ENCODE data around the gene RNF121.
A peak's percentile ranks its signal among the peaks of the same experiment; 100 is the strongest.
"Not testable (repeated sequence)": the region's sequence is repeated elsewhere in the genome, so short reads cannot be mapped to it uniquely, and the experiment has no call there.

Gene RNF121

DNA sequence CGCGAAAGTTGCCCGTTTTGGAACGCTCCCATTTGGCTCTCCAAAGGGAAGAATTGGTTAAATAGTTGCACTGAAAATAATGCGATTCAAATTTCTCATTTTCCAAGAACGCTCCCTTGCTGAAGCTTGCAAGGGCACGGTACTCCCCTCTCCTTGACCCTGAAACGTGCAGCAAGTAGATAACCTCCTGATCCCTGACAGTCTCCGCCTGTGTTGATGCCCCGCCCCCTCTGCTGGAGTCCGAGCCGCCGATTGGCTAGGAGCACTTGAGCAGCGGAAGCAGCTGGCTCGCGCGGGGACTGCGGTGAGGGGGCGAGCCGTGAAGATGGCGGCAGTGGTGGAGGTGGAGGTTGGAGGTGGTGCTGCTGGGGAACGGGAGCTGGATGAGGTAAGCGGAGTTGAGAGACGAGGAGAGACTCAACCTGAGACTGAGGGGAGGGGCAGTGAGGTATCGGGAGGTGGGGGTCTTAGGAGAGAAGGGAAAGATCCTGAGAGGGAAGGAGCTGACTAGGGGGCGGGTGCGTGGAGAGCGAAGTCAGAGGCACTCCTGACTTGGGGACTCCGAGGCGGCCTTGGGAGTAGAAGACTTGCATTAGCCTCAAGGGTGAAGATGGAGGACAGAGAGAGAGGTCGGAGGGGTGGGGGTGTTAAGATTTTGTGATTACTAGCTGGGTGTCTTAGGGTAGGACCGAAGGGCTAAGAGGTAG, at the start of gene RNF121:
RNF121 (plus strand) TSS at position 310 of the 707 bp plus-strand sequence; CDS start at position 326, 16 bp downstream.
- peak; percentile 96 for DNase-seq (ENCODE audit: low spot score)

GRCh38 chr11:71885806-71886205, 43.0 kb upstream of the RNF121 start:
- not testable (repeated sequence) for DNase-seq (ENCODE audit: low spot score)

GRCh38 chr11:71888335-71889010, 40.4 kb upstream of the RNF121 start:
- DNase-seq (ENCODE audit: low spot score) = not testable (repeated sequence)

GRCh38 chr11:71889181-71889872, 39.5 kb upstream of the RNF121 start:
- not testable (repeated sequence) for DNase-seq (ENCODE audit: low spot score)

DNA sequence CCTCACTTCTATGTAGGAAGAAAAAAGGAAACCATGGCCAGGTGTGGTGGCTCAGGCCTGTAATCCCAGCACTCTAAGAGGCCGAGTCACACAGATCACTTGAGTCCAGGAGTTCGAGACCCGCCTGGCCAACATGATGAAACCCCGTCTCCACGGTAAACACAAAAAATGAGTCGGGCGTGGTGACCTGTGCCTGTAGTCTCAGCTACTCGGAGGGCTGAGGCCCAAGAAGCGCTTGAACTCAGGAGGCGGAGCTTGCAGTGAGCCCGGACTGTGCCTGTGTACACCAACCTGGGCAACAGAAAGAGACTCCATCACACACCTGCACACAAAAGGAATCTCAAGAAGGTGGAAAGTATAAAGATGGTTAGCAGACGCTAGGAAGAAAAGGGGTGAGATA, 32.9 kb upstream of the RNF121 start:
- no peak for DNase-seq (ENCODE audit: low spot score)

- DNase-seq (ENCODE audit: low spot score) = not testable (repeated sequence)
These were observed 27.7 kb upstream of the RNF121 start for GRCh38 chr11:71901137-71901536.

- no peak for DNase-seq (ENCODE audit: low spot score)
These were observed 20.6 kb upstream of the RNF121 start for GRCh38 chr11:71908218-71908617.

DNA sequence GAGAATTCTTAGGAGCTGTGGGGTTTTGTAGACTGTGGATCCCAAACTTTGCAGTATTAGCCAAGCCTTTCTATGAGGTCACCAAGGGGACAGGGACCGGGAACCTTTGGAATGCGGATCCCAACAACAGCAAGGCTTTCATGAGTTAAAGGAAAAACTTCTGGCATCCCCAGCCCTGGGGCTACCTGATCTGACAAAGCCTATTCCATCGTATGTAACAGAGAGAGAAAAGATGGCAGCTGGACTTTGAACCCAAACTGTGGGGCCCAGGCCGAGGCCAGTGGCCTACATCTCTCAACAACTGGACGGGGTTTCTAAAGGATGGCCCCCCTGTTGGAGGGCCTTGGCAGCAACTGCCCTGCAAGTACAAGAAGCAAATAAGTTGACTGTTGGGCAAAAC, 18.1 kb upstream of the RNF121 start:
- not testable (repeated sequence) for DNase-seq (ENCODE audit: low spot score)

GRCh38 chr11:71911321-71911985, 17.4 kb upstream of the RNF121 start:
- DNase-seq (ENCODE audit: low spot score) = not testable (repeated sequence)

- not testable (repeated sequence) for DNase-seq (ENCODE audit: low spot score)
These were observed 16.9 kb upstream of the RNF121 start for GRCh38 chr11:71911986-71912340.

- no peak for DNase-seq (ENCODE audit: low spot score)
These were observed 14.9 kb upstream of the RNF121 start for GRCh38 chr11:71913756-71914526.

GRCh38 chr11:71914617-71915189, 14.1 kb upstream of the RNF121 start:
- no peak for DNase-seq (ENCODE audit: low spot score)

GRCh38 chr11:71917646-71918140, 11.2 kb upstream of the RNF121 start:
- no peak for DNase-seq (ENCODE audit: low spot score)

DNA sequence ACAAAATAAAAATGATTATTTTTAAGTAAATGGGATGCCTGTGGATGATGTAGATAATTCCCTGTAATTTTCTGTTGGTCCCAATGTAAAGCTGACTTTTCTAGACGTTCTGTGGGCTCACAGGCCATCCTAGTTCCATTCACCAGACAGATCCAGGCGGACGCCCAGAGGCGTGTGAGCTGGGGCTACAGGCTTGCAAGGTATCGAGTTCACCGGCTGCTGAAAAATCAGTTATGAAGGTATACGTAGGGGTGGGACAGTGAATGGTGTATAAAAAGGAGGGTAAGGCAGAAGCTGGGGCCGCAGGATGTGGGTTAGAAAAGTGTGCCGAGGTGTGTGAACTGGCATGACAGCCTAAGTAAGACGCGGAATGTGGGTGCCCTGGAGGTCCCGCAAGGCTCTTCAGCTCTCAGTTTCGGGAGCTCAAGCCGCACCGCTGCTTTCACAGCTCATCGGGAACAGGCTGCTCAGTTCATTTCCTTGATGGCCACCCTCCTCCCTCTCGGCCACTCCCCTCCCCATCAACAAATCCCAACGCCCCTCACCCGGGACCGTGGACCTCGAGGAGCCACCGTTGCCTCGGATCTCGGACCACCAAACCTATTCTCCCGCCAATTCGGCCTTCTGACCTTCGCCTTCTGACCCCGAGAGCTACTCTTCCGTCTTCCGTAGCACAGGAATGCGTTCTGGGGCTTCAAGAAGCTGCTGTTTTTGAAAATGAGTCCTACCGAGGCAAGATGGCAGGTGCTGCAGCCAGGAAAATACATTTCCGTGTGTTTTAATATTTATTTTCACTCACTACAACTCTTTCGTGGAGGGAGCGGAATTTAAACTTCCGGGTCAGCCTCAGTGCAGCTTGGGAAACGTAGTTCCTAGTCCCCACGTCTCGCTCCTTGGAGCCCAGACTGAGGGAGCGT, 768 bp upstream of the RNF121 start, which contains the start of gene XNDC1N:
XNDC1N (minus strand) TSS at position 775 of the 917 bp plus-strand sequence. CDS start 5,241 bp downstream, outside the sequence.
- peak; percentile 88 for DNase-seq (ENCODE audit: low spot score)

DNA sequence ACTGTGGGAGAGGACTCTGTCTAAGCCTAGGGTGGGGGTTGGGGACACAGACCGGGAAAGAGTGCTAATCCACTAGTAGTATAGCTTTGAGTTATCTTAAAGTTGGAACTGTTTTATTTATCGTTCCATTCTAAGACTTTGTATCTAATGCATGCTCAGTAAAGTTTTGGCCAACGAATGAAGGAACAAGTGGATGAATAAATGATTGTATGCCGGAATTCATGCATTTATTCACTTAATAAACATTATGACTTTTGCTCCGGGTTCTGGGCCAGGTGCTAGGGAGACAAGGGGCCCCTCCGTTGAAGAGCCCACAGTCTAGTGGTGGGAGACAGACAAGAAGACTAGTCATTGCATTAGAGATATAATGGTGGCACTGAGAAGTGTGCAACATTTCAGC, 645 bp downstream of the RNF121 start:
- DNase-seq (ENCODE audit: low spot score) = no peak

DNA sequence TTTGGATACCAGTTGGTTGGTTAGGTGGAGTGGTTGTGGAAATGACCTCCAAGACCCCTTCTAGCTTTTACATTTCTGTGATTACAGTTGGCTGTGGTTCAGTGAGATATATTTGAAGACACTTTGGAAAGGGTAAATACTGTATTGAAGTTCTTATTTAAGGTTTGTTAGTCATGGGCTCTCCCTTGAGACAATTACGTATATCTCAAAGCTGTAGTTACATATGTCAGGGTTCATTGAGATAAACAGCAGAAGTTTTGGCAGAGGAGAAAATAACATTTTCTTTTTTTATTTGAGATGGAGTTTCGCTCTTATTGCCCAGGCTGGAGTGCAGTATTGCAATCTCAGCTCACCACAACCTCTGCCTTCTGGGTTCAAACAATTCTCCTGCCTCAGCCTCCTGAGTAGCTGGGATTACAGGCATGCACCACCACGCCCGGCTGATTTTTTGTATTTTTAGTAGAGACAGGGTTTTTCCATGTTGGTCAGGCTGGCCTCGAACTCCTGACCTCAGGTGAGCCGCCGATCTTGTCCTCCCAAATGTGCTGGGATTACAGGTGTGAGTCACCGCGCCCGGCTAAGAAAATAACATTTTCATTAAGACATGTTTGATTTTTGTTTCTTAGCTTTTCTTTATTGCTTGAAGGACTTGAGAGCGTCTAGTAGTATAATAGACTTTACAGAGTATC, 1.9 kb downstream of the RNF121 start:
- DNase-seq (ENCODE audit: low spot score) = no peak

- no peak for DNase-seq (ENCODE audit: low spot score)
These were observed 2.4 kb downstream of the RNF121 start for GRCh38 chr11:71931245-71931602.

DNA sequence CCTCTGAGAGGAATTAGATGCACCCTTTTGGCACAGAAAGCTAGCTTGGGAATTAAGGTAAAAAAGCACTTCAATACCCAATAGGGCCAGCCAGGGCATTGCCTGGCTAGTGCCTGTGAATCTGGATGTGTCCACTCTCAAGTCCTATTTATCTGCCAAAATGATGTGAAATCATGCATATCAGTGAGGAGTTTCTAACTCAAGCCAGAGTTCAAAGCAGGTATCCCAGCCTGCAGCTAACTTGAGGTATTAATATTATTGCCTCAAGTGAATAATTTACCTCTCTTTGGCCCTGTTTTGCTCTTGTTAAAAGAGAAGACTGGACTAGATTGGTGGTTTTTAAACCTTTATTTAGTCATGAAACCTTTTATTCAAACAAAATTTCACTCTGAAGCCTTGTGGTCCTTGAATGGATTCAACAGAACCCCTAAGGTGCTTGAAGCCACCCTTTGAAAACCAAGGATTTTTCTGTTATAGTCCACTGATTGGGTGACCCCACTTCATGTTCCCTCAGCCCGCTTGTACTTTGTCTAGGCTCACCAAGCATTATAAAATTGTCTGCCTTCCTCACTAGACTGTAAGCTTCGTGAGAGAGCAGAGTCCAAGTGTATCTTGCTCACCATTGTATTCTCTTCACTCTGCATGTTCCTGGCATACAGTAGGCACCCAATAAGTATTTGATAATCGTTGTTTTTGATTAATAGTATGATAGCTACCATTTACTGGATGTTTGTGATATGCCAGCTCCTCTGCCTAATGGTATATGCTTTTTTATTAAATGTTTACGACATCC, 4.5 kb downstream of the RNF121 start:
- DNase-seq (ENCODE audit: low spot score) = no peak

DNA sequence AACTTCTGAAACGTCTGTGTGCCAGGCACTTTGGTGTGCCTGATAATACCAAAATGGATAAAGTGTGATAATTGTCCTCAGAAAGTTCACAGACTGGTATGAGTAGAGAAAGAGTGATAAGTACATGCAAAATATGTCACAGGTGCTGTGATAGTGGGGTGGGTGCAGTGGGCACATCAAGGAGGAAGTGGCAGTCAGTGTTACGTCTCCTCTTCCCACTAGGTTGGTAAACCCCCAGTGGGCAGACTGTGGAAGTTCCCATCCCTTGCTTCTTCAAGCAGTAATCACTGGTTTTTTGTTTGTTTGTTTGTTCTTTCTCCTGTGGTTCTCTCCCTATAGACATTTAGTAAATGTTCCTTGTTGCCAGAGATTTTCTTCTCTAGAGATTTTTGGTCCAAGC, 5.4 kb downstream of the RNF121 start:
- no peak for DNase-seq (ENCODE audit: low spot score)
